SW 1271 (cell line): ENCODE results near the gene OR7C1.
"Not testable (repeated sequence)": the region's sequence is repeated elsewhere in the genome, so short reads cannot be mapped to it uniquely, and the experiment has no call there.

Source experiments
- DNase-seq, 2 experiments: peaks; one replicate each; lab custom pipeline; 2025; lab: John Stamatoyannopoulos, UW

The OR7C1 gene

GRCh38 chr19:14765841-14766240 is 69.1 kb downstream of the OR7C1 start:
- DNase-seq = not testable (repeated sequence)

- DNase-seq = not testable (repeated sequence)
Observed at GRCh38 chr19:14765403-14765802, 69.6 kb downstream of the OR7C1 start.

GRCh38 chr19:14764401-14764800 is 70.6 kb downstream of the OR7C1 start:
- DNase-seq = no peak

GRCh38 chr19:14763497-14764145 is 71.4 kb downstream of the OR7C1 start:
- no peak for DNase-seq

GRCh38 chr19:14762111-14762510 is 72.9 kb downstream of the OR7C1 start:
- no peak for DNase-seq

GRCh38 chr19:14761607-14762006 is 73.4 kb downstream of the OR7C1 start:
- DNase-seq = no peak

- DNase-seq = no peak
Observed at GRCh38 chr19:14758816-14759215, 76.2 kb downstream of the OR7C1 start.

GRCh38 chr19:14748601-14749000 is 86.4 kb downstream of the OR7C1 start:
- no peak for DNase-seq
